ENCODE measurements around the gene SERPINA3.

DNA sequence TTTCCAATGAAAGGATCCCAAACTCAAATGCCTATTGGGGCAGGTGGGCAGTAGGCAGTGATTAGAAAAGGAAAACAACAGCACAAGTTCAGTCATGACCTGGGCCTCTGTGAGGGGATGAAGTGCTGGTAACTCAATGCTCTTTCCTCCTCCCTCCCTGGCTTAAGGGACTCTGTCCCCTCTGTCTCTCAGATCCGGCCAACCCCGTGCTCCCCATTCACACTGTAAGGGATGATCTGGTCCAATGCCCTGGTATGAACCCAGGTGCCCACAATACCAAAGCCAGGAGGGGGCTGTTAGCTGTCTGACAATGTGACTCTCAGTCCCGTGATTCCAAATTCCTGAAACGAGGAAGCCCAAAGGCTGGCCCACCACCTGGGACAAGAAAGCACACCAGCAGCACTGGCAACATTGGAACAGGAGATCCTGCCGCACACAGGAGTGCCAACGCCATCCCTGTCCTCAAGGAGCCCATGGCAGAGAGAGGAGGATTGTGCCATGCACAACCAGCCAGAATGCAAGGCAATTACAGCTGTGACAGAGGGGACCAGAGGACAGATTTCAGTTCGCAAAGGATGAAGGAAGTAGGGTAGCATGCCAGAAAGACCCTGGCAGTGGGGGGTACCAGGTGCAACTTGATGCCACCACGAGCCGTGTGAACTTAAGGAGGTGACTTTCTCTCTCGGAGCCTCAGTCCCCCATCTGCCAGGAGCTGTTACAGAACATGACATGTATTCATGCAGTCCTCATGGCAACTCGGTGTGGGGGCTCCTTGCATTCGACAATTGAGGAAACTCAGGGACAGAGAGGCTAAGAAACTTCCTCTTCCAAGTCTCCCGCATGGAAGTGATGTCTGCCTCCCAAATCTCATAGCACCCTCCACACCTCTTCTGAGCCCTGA is 37.6 kb downstream of the SERPINA3 start:
- no peak for TF ChIP-seq POLR2AphosphoS5 (IDR thresholded peaks at IDR 0.05; ENCODE audit: low read depth, low read length)
- TF ChIP-seq TAF1 (IDR thresholded peaks at IDR 0.05; ENCODE audit: low read depth, low read length): no peak
- no peak for TF ChIP-seq SPI1 (IDR thresholded peaks at IDR 0.05; ENCODE audit: low read depth, low read length)
- no peak for TF ChIP-seq POLR2A (IDR thresholded peaks at IDR 0.05; ENCODE audit: low read depth, low read length)
- no peak for TF ChIP-seq PAX5 (IDR thresholded peaks at IDR 0.05; ENCODE audit: insufficient read depth, low read length, severe bottlenecking)
- no peak for TF ChIP-seq POU2F2 (IDR thresholded peaks at IDR 0.05; ENCODE audit: low read depth, low read length)
